K562 (cell line): ENCODE data around the gene PIK3R5. TPM values are rescaled to one million over a fixed set of nuclear protein-coding genes. Genes with fewer than 3 reads are reported as not detected.

ENCODE experiments used
- ATAC-seq: fragments of 200-7000 bp; cut with Tn5 transposase; 3 replicates; pipeline ENCODE4 v1.9.1; 2020; ENCODE audit warnings: moderate library complexity
- BruUV-seq: library from RNA; stranded (reverse); fragments of 400-500 nt; replicated peaks from 2 replicates; lab custom pipeline; 2021; lab: Mats Ljungman, UMichigan
- CTCF ChIA-PET: fragments of 300-600 bp; formaldehyde crosslinking; extraction: SDS; loops from one replicate; lab custom pipeline; 2021; ENCODE audit warnings: low intra/inter-chr PET ratio; lab: Yijun Ruan, JAX
- POLR2A ChIA-PET: fragments of 300-600, 350-650 bp; sonication (Branson Sonifier 250); formaldehyde crosslinking; extraction: SDS; loops from one replicate; lab custom pipeline; 2021; ENCODE audit warnings: antibody characterized with exemption, inconsistent platforms; lab: Yijun Ruan, JAX
- DNase-seq, 4 experiments: peaks; one replicate each; pipeline versions ENCODE4 v3.0.0 to v3.0.0-alpha.2; 2011 to 2018; ENCODE audit warnings: low spot score in 3 of 4, mixed read lengths in 3 of 4; ENCODE audit errors: extremely low read depth in 1 of 4
- FAIRE-seq: peaks from 2 replicates; lab custom pipeline; 2011; peaks lifted over from hg19 to GRCh38; lab: Jason Lieb, UNC
- H2AFZ ChIP-seq: 2 replicates; pipeline ENCODE4 v1.6.0; 2011; ENCODE audit warnings: low read depth, low read length, control low read depth, inconsistent platforms
- H3K27ac ChIP-seq: fragments of 200-600 bp; 3 replicates; pipeline ENCODE4 v1.8.0; 2011; ENCODE audit warnings: low read depth, mild to moderate bottlenecking, control low read depth, inconsistent platforms, low read length, moderate library complexity, mixed read lengths; ENCODE audit errors: extremely low read depth
- H3K27me3 ChIP-seq, 2 experiments: fragments of 300-600 bp in 1 of 2; 2 replicates in 1 of 2; 3 replicates in 1 of 2; pipeline versions ENCODE4 v1.6.0 to v1.8.0; 2011; ENCODE audit warnings: inconsistent platforms in 2 of 2, low read length in 2 of 2, mild to moderate bottlenecking in 1 of 2, mixed read lengths in 1 of 2, moderate library complexity in 1 of 2; ENCODE audit not compliant: control insufficient read depth in 2 of 2, insufficient read depth in 2 of 2
- H3K36me3 ChIP-seq: fragments of 300-600 bp; 3 replicates; pipeline ENCODE4 v1.8.0; 2011; ENCODE audit warnings: mild to moderate bottlenecking, low read length, inconsistent platforms; ENCODE audit not compliant: control insufficient read depth, insufficient read depth
- H3K4me1 ChIP-seq, 2 experiments: fragments of 200-600 bp in 1 of 2; replicated peaks in 1 of 2; 2 replicates in 1 of 2; 3 replicates in 1 of 2; pipeline versions ENCODE4 v1.5.1 to v1.8.0; 2011; ENCODE audit warnings: inconsistent platforms in 2 of 2, low read length in 2 of 2, mild to moderate bottlenecking in 1 of 2, mixed read lengths in 1 of 2, moderate library complexity in 1 of 2; ENCODE audit not compliant: control insufficient read depth in 2 of 2, insufficient read depth in 2 of 2
- H3K4me2 ChIP-seq: 2 replicates; pipeline ENCODE4 v1.6.1; 2011; ENCODE audit warnings: low read length, control low read depth, inconsistent platforms, mixed read lengths; ENCODE audit not compliant: insufficient read depth
- H3K4me3 ChIP-seq: fragments of 200-600 bp; sonication (generic), shearing (Covaris generic); 2 replicates; pipeline ENCODE4 v1.5.1; 2016; ENCODE audit warnings: control low read depth, inconsistent platforms
- H3K79me2 ChIP-seq: fragments of 200-600 bp; 3 replicates; pipeline ENCODE4 v1.8.0; 2011; ENCODE audit warnings: low read length, inconsistent platforms; ENCODE audit not compliant: control insufficient read depth, insufficient read depth
- H3K9ac ChIP-seq, 2 experiments: 2 replicates each; pipeline versions ENCODE4 v1.6.0 to v1.6.1; 2011; ENCODE audit warnings: low read depth in 2 of 2, low read length in 2 of 2, control low read depth in 1 of 2, inconsistent platforms in 1 of 2, mild to moderate bottlenecking in 1 of 2, mixed read lengths in 1 of 2; ENCODE audit not compliant: insufficient read depth in 1 of 2
- H3K9me1 ChIP-seq: one replicate; pipeline ENCODE4 v1.6.0; 2011; ENCODE audit warnings: inconsistent platforms, mild to moderate bottlenecking, low read length, moderate library complexity; ENCODE audit not compliant: control insufficient read depth, insufficient read depth
- H3K9me3 ChIP-seq: replicated peaks from 2 replicates; pipeline ENCODE4 v1.5.1; 2011; ENCODE audit warnings: low read depth, low read length, inconsistent platforms; ENCODE audit not compliant: control insufficient read depth, insufficient read depth
- H4K20me1 ChIP-seq: replicated peaks from 2 replicates; pipeline ENCODE4 v1.6.1; 2011; ENCODE audit warnings: low read length, inconsistent platforms, mixed read lengths; ENCODE audit not compliant: control insufficient read depth, insufficient read depth
- HDAC3 ChIP-seq: fragments of 450-650 bp; IDR thresholded peaks from 2 replicates; pipeline ENCODE4 v1.6.1; 2018; ENCODE audit warnings: borderline replicate concordance, mild to moderate bottlenecking, moderate library complexity; ENCODE audit not compliant: partially characterized antibody
- HNRNPLL ChIP-seq: fragments of 200-400 bp; formaldehyde crosslinking; IDR thresholded peaks from 2 replicates; pipeline ENCODE4 v1.6.1; 2017; ENCODE audit warnings: low read length, low read depth, mild to moderate bottlenecking; ENCODE audit not compliant: poor library complexity, severe bottlenecking
- MYBL2 ChIP-seq, 2 experiments: fragments of 450-650 bp in 1 of 2; sonication (generic) in 1 of 2; formaldehyde crosslinking in 1 of 2; IDR thresholded peaks; 2 replicates each; pipeline versions ENCODE4 v1.6.1 to v1.8.1; 2017 to 2022; ENCODE audit warnings: borderline replicate concordance in 1 of 2, inconsistent platforms in 1 of 2, low read depth in 1 of 2, mild to moderate bottlenecking in 1 of 2, missing genetic modification reagents in 1 of 2, moderate library complexity in 1 of 2
- NR3C1 ChIP-seq: sonication (generic); formaldehyde crosslinking; IDR thresholded peaks from 2 replicates; pipeline ENCODE4 v1.8.1; 2022; ENCODE audit warnings: missing genetic modification reagents
- PCBP2 ChIP-seq: fragments of 200-400 bp; formaldehyde crosslinking; IDR thresholded peaks from 2 replicates; pipeline ENCODE4 v1.6.1; 2018; ENCODE audit warnings: low read length, low read depth, mild to moderate bottlenecking, moderate library complexity; ENCODE audit not compliant: poor library complexity, severe bottlenecking
- SNRNP70 ChIP-seq: fragments of 200-400 bp; formaldehyde crosslinking; optimal IDR thresholded peaks from 2 replicates; pipeline ENCODE3; 2017; ENCODE audit warnings: low read depth, low read length
- WGBS: fragments of 100-300 bp; shearing (Covaris generic); methylation state at CpG from one replicate; pipeline ENCODE4 v1.1.6; 2016; ENCODE audit warnings: low coverage, mixed read lengths; ENCODE audit not compliant: insufficient coverage; ENCODE audit errors: missing lambda C conversion rate; 5-methylcytosine and 5-hydroxymethylcytosine counted together
- in situ Hi-C: fragments of 300-500 bp; cut with MboI; formaldehyde crosslinking; loops from 4 replicates; pipeline ENCODE4 v1.15.0; 2018; ENCODE audit warnings: inconsistent platforms, mixed read lengths
- intact Hi-C: fragments of 100-400 bp; cut with micrococcal nuclease; formaldehyde crosslinking; loops from 2 replicates; pipeline ENCODE4 v1.14.2; 2022
- polyA plus RNA-seq, 8 experiments: library from polyadenylated mRNA; depleted of rRNA in 4 of 8; stranded (reverse) in 5 of 8; unstranded in 3 of 8; fragments of >200 nt; fragmentation: Nextera tagmentation in 2 of 8; fragmentation: Illumina TruSeq in 1 of 8; extraction: Ambion mirVana in 2 of 8; extraction: Trizol in 1 of 8; gene quantifications; 2 replicates each; pipeline versions ENCODE4 v1.2.1 to v1.2.3, GENCODE V29; 2011 to 2014; ENCODE audit warnings: inconsistent platforms in 1 of 8, missing spikeins in 1 of 8
- total RNA-seq, 7 experiments: library from RNA; depleted of rRNA in 6 of 7; stranded (reverse); fragments of >200 nt in 6 of 7; fragmentation: Illumina TruSeq in 2 of 7; extraction: Trizol in 2 of 7; gene quantifications; 2 replicates each; pipeline versions ENCODE4 v1.2.1 to v1.2.3, GENCODE V29; 2011 to 2021; ENCODE audit warnings: low replicate concordance in 1 of 7
- TF ChIP-seq, protein P1 (sequence below), 3 experiments: IDR thresholded peaks in 2 of 3; conservative IDR thresholded peaks in 1 of 3; 2 replicates each; pipeline ENCODE4 v1.5.1; 2011 to 2012; ENCODE audit warnings: low read length in 3 of 3, mild to moderate bottlenecking in 3 of 3, control low read depth in 2 of 3, improper control_type of control experiment in 1 of 3, inconsistent platforms in 1 of 3, low read depth in 1 of 3, mixed read lengths in 1 of 3, moderate library complexity in 1 of 3; ENCODE audit not compliant: insufficient read depth in 2 of 3
- TF ChIP-seq, protein P2 (sequence below), 2 experiments: fragments of 250-450 bp in 1 of 2; fragments of 450-650 bp in 1 of 2; sonication (Bioruptor Pico) in 1 of 2; IDR thresholded peaks; 2 replicates each; pipeline versions ENCODE4 v1.6.1 to v1.8.0; 2016 to 2021; ENCODE audit warnings: mild to moderate bottlenecking in 2 of 2, moderate library complexity in 2 of 2, missing compliant biosample characterization in 1 of 2, missing genetic modification characterization in 1 of 2

PIK3R5 gene
- total and polyA plus RNA-seq, 9 of the 15 experiments (the other 6 are each of a cell fraction or from before 2014, with no cell fraction given): 0.01 to 0.38 TPM; not detected in 7

DNA sequence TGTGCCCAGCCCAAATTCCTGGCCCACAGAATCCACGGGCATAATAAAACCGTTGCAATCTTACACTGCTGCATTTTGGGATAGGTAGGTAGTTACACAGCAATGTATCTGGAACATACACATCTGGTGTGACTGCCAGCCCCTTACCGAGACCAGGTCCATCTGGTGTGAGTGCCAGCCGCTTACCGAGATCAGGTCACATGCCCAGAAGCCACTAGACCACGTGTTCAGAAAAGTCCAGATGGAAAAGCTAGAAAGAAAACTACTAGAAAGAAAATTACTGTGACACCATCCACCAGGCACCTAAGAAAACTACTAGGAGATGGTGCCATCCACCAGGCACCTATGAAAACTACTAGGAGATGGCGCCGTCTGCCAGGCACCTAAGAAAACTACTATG lies 19.4 kb downstream of the PIK3R5 start:
- BruUV-seq: no TSS peak
- H3K36me3 ChIP-seq: no peaks in the 10 kb centered on the region
- ATAC-seq (no peak), DNase-seq (no peak), FAIRE-seq (no peak)
- no peak overlapping the region for H2AFZ ChIP-seq
- no peak overlapping the region for H3K4me3 ChIP-seq
- no peaks in the 10 kb centered on the region for H3K9me1 ChIP-seq
- H3K79me2 ChIP-seq: no peaks in the 10 kb centered on the region
- intact Hi-C loops (no loop called here), in situ Hi-C loops (no loop called here)
- no peaks in the 10 kb centered on the region for H3K9me3 ChIP-seq
- 1% methylated on average over 8 of the region's 8 CpGs for WGBS
- H3K4me2 ChIP-seq: no peak overlapping the region
- no peak overlapping the region for H3K27ac ChIP-seq
- no peaks in the 10 kb centered on the region for H3K4me1 ChIP-seq
- CTCF ChIA-PET: no interaction called here
- no peak overlapping the region for H3K9ac ChIP-seq
- POLR2A ChIA-PET: no interaction called here
- H4K20me1 ChIP-seq: no peaks in the 10 kb centered on the region
- peaks cover 0 to 14% of the 10 kb centered on the region in 2 experiments; a peak in 3 of 5 replicates for H3K27me3 ChIP-seq
- TF ChIP-seq PCBP2 (no peak), NR3C1 (no peak), HNRNPLL (no peak), SNRNP70 (no peak), HDAC3 (no peak), MYBL2 (IDR thresholded peaks at IDR 0.05; ENCODE audit: low read depth) (no peak), MYBL2 (CRISPR knock-in tag; IDR thresholded peaks at IDR 0.05; ENCODE audit: borderline replicate concordance) (no peak)
- TF ChIP-seq, protein P1, sequence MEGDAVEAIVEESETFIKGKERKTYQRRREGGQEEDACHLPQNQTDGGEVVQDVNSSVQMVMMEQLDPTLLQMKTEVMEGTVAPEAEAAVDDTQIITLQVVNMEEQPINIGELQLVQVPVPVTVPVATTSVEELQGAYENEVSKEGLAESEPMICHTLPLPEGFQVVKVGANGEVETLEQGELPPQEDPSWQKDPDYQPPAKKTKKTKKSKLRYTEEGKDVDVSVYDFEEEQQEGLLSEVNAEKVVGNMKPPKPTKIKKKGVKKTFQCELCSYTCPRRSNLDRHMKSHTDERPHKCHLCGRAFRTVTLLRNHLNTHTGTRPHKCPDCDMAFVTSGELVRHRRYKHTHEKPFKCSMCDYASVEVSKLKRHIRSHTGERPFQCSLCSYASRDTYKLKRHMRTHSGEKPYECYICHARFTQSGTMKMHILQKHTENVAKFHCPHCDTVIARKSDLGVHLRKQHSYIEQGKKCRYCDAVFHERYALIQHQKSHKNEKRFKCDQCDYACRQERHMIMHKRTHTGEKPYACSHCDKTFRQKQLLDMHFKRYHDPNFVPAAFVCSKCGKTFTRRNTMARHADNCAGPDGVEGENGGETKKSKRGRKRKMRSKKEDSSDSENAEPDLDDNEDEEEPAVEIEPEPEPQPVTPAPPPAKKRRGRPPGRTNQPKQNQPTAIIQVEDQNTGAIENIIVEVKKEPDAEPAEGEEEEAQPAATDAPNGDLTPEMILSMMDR (IDR thresholded peaks at IDR 0.05 in 2 of 3, conservative IDR thresholded peaks at IDR 0.05 in 1 of 3; ENCODE audit: insufficient read depth in 2 of 3, low read depth in 1 of 3, low read length in 3 of 3): no peak
- TF ChIP-seq, protein P2, sequence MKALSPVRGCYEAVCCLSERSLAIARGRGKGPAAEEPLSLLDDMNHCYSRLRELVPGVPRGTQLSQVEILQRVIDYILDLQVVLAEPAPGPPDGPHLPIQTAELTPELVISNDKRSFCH (CRISPR knock-in tag; IDR thresholded peaks at IDR 0.05): no peak
- TF ChIP-seq, protein P2 (tag; IDR thresholded peaks at IDR 0.05): no peak
